Activated T-helper 1 cell treated with anti-CD3 and anti-CD28 coated beads, Interleukin-12 subunit alpha, Interleukin-12 subunit beta, Interleukin-2, Interleukin-4 antibody, amounts not matched to agents 30 ng/mL and 10 ng/mL and 1 ng/mL, durations not matched to agents 14 hours and 24 hours and 36 hours (primary cell): ENCODE results near the gene GRAMD1A. TPM values are rescaled to one million over a fixed set of nuclear protein-coding genes. Genes with fewer than 3 reads are reported as not detected.
"Not testable (repeated sequence)": the region's sequence is repeated elsewhere in the genome, so short reads cannot be mapped to it uniquely, and the experiment has no call there.

Source experiments
- DNase-seq: peaks from one replicate; pipeline ENCODE4 v3.0.0; 2021; ENCODE audit warnings: low spot score
- H3K27ac Mint-ChIP-seq: one replicate; pipeline ENCODE4 v1.8.0; 2021; ENCODE audit warnings: mild to moderate bottlenecking, mixed read lengths
- H3K27me3 Mint-ChIP-seq: one replicate; pipeline ENCODE4 v1.8.0; 2022; ENCODE audit warnings: mild to moderate bottlenecking, moderate library complexity, mixed read lengths; ENCODE audit not compliant: insufficient read depth
- H3K36me3 Mint-ChIP-seq: one replicate; pipeline ENCODE4 v1.8.0; 2021; ENCODE audit warnings: low read depth, mixed read lengths
- H3K4me1 Mint-ChIP-seq: one replicate; pipeline ENCODE4 v1.8.0; 2021; ENCODE audit warnings: low read depth, mixed read lengths
- H3K4me3 Mint-ChIP-seq: one replicate; pipeline ENCODE4 v1.8.0; 2021; ENCODE audit warnings: mild to moderate bottlenecking, moderate library complexity, mixed read lengths
- H3K9me3 Mint-ChIP-seq: one replicate; pipeline ENCODE4 v1.8.0; 2021; ENCODE audit warnings: mixed read lengths
- intact Hi-C: fragments of 100-400 bp; cut with micrococcal nuclease; formaldehyde crosslinking; loops from one replicate; pipeline ENCODE4 v1.15.1; 2024
- total RNA-seq: library from RNA; stranded (reverse); gene quantifications from 2 replicates; pipeline ENCODE4 v1.2.3, GENCODE V29; 2022

The GRAMD1A gene
- total RNA-seq, 1 donor from 2014 or later = 176 TPM

- no peaks in the 10 kb centered on the region for H3K9me3 Mint-ChIP-seq
- H3K4me3 Mint-ChIP-seq = peak overlapping the region; percentile 4
- H3K27ac Mint-ChIP-seq = peak overlapping the region; percentile 64
- H3K4me1 Mint-ChIP-seq = peaks cover 29% of the 10 kb centered on the region
- intact Hi-C loops = loop anchor here (2.0 kb wide), 1 partner anchor 15 kb away; the partner anchor contains the start of gene GRAMD1A
- no peak for DNase-seq
- H3K36me3 Mint-ChIP-seq = peaks cover 2% of the 10 kb centered on the region
- peaks cover 6% of the 10 kb centered on the region for H3K27me3 Mint-ChIP-seq
Observed at GRCh38 chr19:34985249-34986022, 14.7 kb upstream of the GRAMD1A start.

GRCh38 chr19:34988119-34988518 lies 12.0 kb upstream of the GRAMD1A start:
- DNase-seq = no peak
- intact Hi-C loops = no loop called here
- H3K4me1 Mint-ChIP-seq = peaks cover 40% of the 10 kb centered on the region
- peaks cover 4% of the 10 kb centered on the region for H3K27me3 Mint-ChIP-seq
- H3K27ac Mint-ChIP-seq = no peak overlapping the region
- H3K36me3 Mint-ChIP-seq = peaks cover 4% of the 10 kb centered on the region
- no peak overlapping the region for H3K4me3 Mint-ChIP-seq
- peaks cover 14% of the 10 kb centered on the region for H3K9me3 Mint-ChIP-seq

GRCh38 chr19:34989298-34989697 lies 10.8 kb upstream of the GRAMD1A start:
- DNase-seq = no peak
- peaks cover 4% of the 10 kb centered on the region for H3K36me3 Mint-ChIP-seq
- H3K27ac Mint-ChIP-seq = peak overlapping the region; percentile 71
- H3K27me3 Mint-ChIP-seq = peaks cover 2% of the 10 kb centered on the region
- peaks cover 14% of the 10 kb centered on the region for H3K9me3 Mint-ChIP-seq
- intact Hi-C loops = no loop called here
- no peak overlapping the region for H3K4me3 Mint-ChIP-seq
- H3K4me1 Mint-ChIP-seq = peaks cover 40% of the 10 kb centered on the region

- Mint-ChIP-seq H3K4me1 (peaks cover 33% of the 10 kb centered on the region), H3K27me3 (peaks cover 2% of the 10 kb centered on the region), H3K36me3 (peaks cover 4% of the 10 kb centered on the region), H3K9me3 (peaks cover 14% of the 10 kb centered on the region), H3K27ac (peak overlapping the region; percentile 83), H3K4me3 (peak overlapping the region; percentile 35)
- no peak for DNase-seq
- intact Hi-C loops = loop anchor here (1.0 kb wide), 2 partner anchors 10 to 17 kb away; partner anchors contain the start of gene GRAMD1A
Observed at GRCh38 chr19:34990578-34991192, 9.4 kb upstream of the GRAMD1A start.

GRCh38 chr19:34991542-34992333 lies 8.4 kb upstream of the GRAMD1A start:
- Mint-ChIP-seq H3K36me3 (peaks cover 4% of the 10 kb centered on the region), H3K4me1 (peaks cover 29% of the 10 kb centered on the region), H3K27ac (no peak overlapping the region), H3K9me3 (peaks cover 14% of the 10 kb centered on the region), H3K4me3 (no peak overlapping the region), H3K27me3 (peaks cover 2% of the 10 kb centered on the region)
- intact Hi-C loops = no loop called here
- no peak for DNase-seq

GRCh38 chr19:34992582-34992981 lies 7.5 kb upstream of the GRAMD1A start:
- H3K4me3 Mint-ChIP-seq, intact Hi-C loops, DNase-seq, H3K27ac Mint-ChIP-seq, H3K36me3 Mint-ChIP-seq, H3K27me3 Mint-ChIP-seq: not testable (repeated sequence)
- Mint-ChIP-seq H3K9me3 (peaks cover 14% of the 10 kb centered on the region), H3K4me1 (peaks cover 37% of the 10 kb centered on the region)

- DNase-seq = no peak
- Mint-ChIP-seq H3K4me3 (no peak overlapping the region), H3K27ac (no peak overlapping the region), H3K36me3 (peaks cover 4% of the 10 kb centered on the region), H3K27me3 (peaks cover 2% of the 10 kb centered on the region), H3K4me1 (peaks cover 40% of the 10 kb centered on the region), H3K9me3 (peaks cover 14% of the 10 kb centered on the region)
- intact Hi-C loops = no loop called here
Observed at GRCh38 chr19:34994286-34994642, 5.9 kb upstream of the GRAMD1A start.

GRCh38 chr19:34994643-34995541 lies 5.2 kb upstream of the GRAMD1A start:
- peaks cover 14% of the 10 kb centered on the region for H3K9me3 Mint-ChIP-seq
- H3K4me3 Mint-ChIP-seq = no peak overlapping the region
- peaks cover 4% of the 10 kb centered on the region for H3K36me3 Mint-ChIP-seq
- no peak overlapping the region for H3K27ac Mint-ChIP-seq
- intact Hi-C loops = no loop called here
- no peak for DNase-seq
- peaks cover 2% of the 10 kb centered on the region for H3K27me3 Mint-ChIP-seq
- peaks cover 39% of the 10 kb centered on the region for H3K4me1 Mint-ChIP-seq

GRCh38 chr19:34995551-34995950 lies 4.6 kb upstream of the GRAMD1A start:
- Mint-ChIP-seq H3K9me3 (peaks cover 13% of the 10 kb centered on the region), H3K27me3 (no peaks in the 10 kb centered on the region), H3K4me1 (peaks cover 32% of the 10 kb centered on the region), H3K27ac (no peak overlapping the region), H3K36me3 (peaks cover 1% of the 10 kb centered on the region), H3K4me3 (no peak overlapping the region)
- intact Hi-C loops = no loop called here
- DNase-seq = no peak

- intact Hi-C loops = no loop called here
- peak overlapping the region; percentile 64 for H3K4me3 Mint-ChIP-seq
- H3K27ac Mint-ChIP-seq = peak overlapping the region; percentile 86
- peaks cover 9% of the 10 kb centered on the region for H3K36me3 Mint-ChIP-seq
- H3K9me3 Mint-ChIP-seq = no peaks in the 10 kb centered on the region
- DNase-seq = no peak
- peaks cover 35% of the 10 kb centered on the region for H3K4me1 Mint-ChIP-seq
- H3K27me3 Mint-ChIP-seq = no peaks in the 10 kb centered on the region
Observed at GRCh38 chr19:34997071-34997617, 3.0 kb upstream of the GRAMD1A start.

GRCh38 chr19:34998224-34998623 lies 1.9 kb upstream of the GRAMD1A start:
- H3K4me1 Mint-ChIP-seq = peaks cover 46% of the 10 kb centered on the region
- H3K4me3 Mint-ChIP-seq, DNase-seq, H3K9me3 Mint-ChIP-seq, intact Hi-C loops, H3K27me3 Mint-ChIP-seq: not testable (repeated sequence)
- peak overlapping the region; percentile 86 for H3K27ac Mint-ChIP-seq
- H3K36me3 Mint-ChIP-seq = peaks cover 16% of the 10 kb centered on the region
